Activated T-cell treated with anti-CD3 and anti-CD28 coated beads for 48 hours (primary cell): ENCODE data around the gene HAGHL.
A peak's percentile ranks its signal among the peaks of the same experiment; 100 is the strongest.

Source experiments
- DNase-seq: peaks from one replicate; pipeline ENCODE4 v3.0.0-alpha.2; 2020; ENCODE audit warnings: low read depth

The HAGHL gene

GRCh38 chr16:720990-721764, 5.7 kb upstream of the HAGHL start, which contains the start of gene ANTKMT:
Gene ANTKMT, plus strand, starts transcription at chr16:721146. Its CDS starts 129 bp downstream, at chr16:721275.
- DNase-seq, result peak; percentile 84

- no peak for DNase-seq
These were observed 5.0 kb upstream of the HAGHL start for GRCh38 chr16:721765-722540.

GRCh38 chr16:722835-723633, 3.9 kb upstream of the HAGHL start:
- DNase-seq, result no peak

GRCh38 chr16:723695-724094, 3.2 kb upstream of the HAGHL start:
- DNase-seq, result no peak

GRCh38 chr16:724188-725040, 2.5 kb upstream of the HAGHL start:
- DNase-seq, result no peak

- no peak for DNase-seq
These were observed 1.9 kb upstream of the HAGHL start for GRCh38 chr16:725041-725376.

- DNase-seq, result no peak
These were observed 1.3 kb upstream of the HAGHL start for GRCh38 chr16:725463-726187.

GRCh38 chr16:726188-726437, 793 bp upstream of the HAGHL start:
- no peak for DNase-seq

GRCh38 chr16:727291-727977, 528 bp downstream of the HAGHL start:
- no peak for DNase-seq

GRCh38 chr16:728131-728889, 1.4 kb downstream of the HAGHL start:
- DNase-seq, result peak; percentile 66

- no peak for DNase-seq
These were observed 2.2 kb downstream of the HAGHL start for GRCh38 chr16:728890-729744.

- no peak for DNase-seq
These were observed 3.1 kb downstream of the HAGHL start for GRCh38 chr16:729768-730665.

GRCh38 chr16:730666-731509, 4.0 kb downstream of the HAGHL start:
- no peak for DNase-seq

GRCh38 chr16:732332-732731, 5.4 kb downstream of the HAGHL start:
- no peak for DNase-seq

GRCh38 chr16:732936-733335, 6.0 kb downstream of the HAGHL start:
- DNase-seq, result no peak

GRCh38 chr16:733382-734207, 6.7 kb downstream of the HAGHL start:
- DNase-seq, result peak; percentile 50
